K562 (cell line): ENCODE measurements around the gene NDFIP2. TPM values are rescaled to one million over a fixed set of nuclear protein-coding genes. Genes with fewer than 3 reads are reported as not detected.

Source experiments
- ATAC-seq: fragments of 200-7000 bp; cut with Tn5 transposase; 3 replicates; pipeline ENCODE4 v1.9.1; 2020; ENCODE audit warnings: moderate library complexity
- BruUV-seq: library from RNA; stranded (reverse); fragments of 400-500 nt; replicated peaks from 2 replicates; lab custom pipeline; 2021; lab: Mats Ljungman, UMichigan
- CTCF ChIA-PET: fragments of 300-600 bp; formaldehyde crosslinking; extraction: SDS; loops from one replicate; lab custom pipeline; 2021; ENCODE audit warnings: low intra/inter-chr PET ratio; lab: Yijun Ruan, JAX
- POLR2A ChIA-PET: fragments of 300-600, 350-650 bp; sonication (Branson Sonifier 250); formaldehyde crosslinking; extraction: SDS; loops from one replicate; lab custom pipeline; 2021; ENCODE audit warnings: antibody characterized with exemption, inconsistent platforms; lab: Yijun Ruan, JAX
- DNase-seq, 4 experiments: peaks; one replicate each; pipeline versions ENCODE4 v3.0.0 to v3.0.0-alpha.2; 2011 to 2018; ENCODE audit warnings: low spot score in 3 of 4, mixed read lengths in 3 of 4; ENCODE audit errors: extremely low read depth in 1 of 4
- FAIRE-seq: peaks from 2 replicates; lab custom pipeline; 2011; peaks lifted over from hg19 to GRCh38; lab: Jason Lieb, UNC
- H2AFZ ChIP-seq: 2 replicates; pipeline ENCODE4 v1.6.0; 2011; ENCODE audit warnings: low read depth, low read length, control low read depth, inconsistent platforms
- H3K27ac ChIP-seq: fragments of 200-600 bp; 3 replicates; pipeline ENCODE4 v1.8.0; 2011; ENCODE audit warnings: low read depth, mild to moderate bottlenecking, control low read depth, inconsistent platforms, low read length, moderate library complexity, mixed read lengths; ENCODE audit errors: extremely low read depth
- H3K27me3 ChIP-seq, 2 experiments: fragments of 300-600 bp in 1 of 2; 2 replicates in 1 of 2; 3 replicates in 1 of 2; pipeline versions ENCODE4 v1.6.0 to v1.8.0; 2011; ENCODE audit warnings: inconsistent platforms in 2 of 2, low read length in 2 of 2, mild to moderate bottlenecking in 1 of 2, mixed read lengths in 1 of 2, moderate library complexity in 1 of 2; ENCODE audit not compliant: control insufficient read depth in 2 of 2, insufficient read depth in 2 of 2
- H3K36me3 ChIP-seq: fragments of 300-600 bp; 3 replicates; pipeline ENCODE4 v1.8.0; 2011; ENCODE audit warnings: mild to moderate bottlenecking, low read length, inconsistent platforms; ENCODE audit not compliant: control insufficient read depth, insufficient read depth
- H3K4me1 ChIP-seq, 2 experiments: fragments of 200-600 bp in 1 of 2; replicated peaks in 1 of 2; 2 replicates in 1 of 2; 3 replicates in 1 of 2; pipeline versions ENCODE4 v1.5.1 to v1.8.0; 2011; ENCODE audit warnings: inconsistent platforms in 2 of 2, low read length in 2 of 2, mild to moderate bottlenecking in 1 of 2, mixed read lengths in 1 of 2, moderate library complexity in 1 of 2; ENCODE audit not compliant: control insufficient read depth in 2 of 2, insufficient read depth in 2 of 2
- H3K4me2 ChIP-seq: 2 replicates; pipeline ENCODE4 v1.6.1; 2011; ENCODE audit warnings: low read length, control low read depth, inconsistent platforms, mixed read lengths; ENCODE audit not compliant: insufficient read depth
- H3K4me3 ChIP-seq: fragments of 200-600 bp; sonication (generic), shearing (Covaris generic); 2 replicates; pipeline ENCODE4 v1.5.1; 2016; ENCODE audit warnings: control low read depth, inconsistent platforms
- H3K79me2 ChIP-seq: fragments of 200-600 bp; 3 replicates; pipeline ENCODE4 v1.8.0; 2011; ENCODE audit warnings: low read length, inconsistent platforms; ENCODE audit not compliant: control insufficient read depth, insufficient read depth
- H3K9ac ChIP-seq, 2 experiments: 2 replicates each; pipeline versions ENCODE4 v1.6.0 to v1.6.1; 2011; ENCODE audit warnings: low read depth in 2 of 2, low read length in 2 of 2, control low read depth in 1 of 2, inconsistent platforms in 1 of 2, mild to moderate bottlenecking in 1 of 2, mixed read lengths in 1 of 2; ENCODE audit not compliant: insufficient read depth in 1 of 2
- H3K9me1 ChIP-seq: one replicate; pipeline ENCODE4 v1.6.0; 2011; ENCODE audit warnings: inconsistent platforms, mild to moderate bottlenecking, low read length, moderate library complexity; ENCODE audit not compliant: control insufficient read depth, insufficient read depth
- H3K9me3 ChIP-seq: replicated peaks from 2 replicates; pipeline ENCODE4 v1.5.1; 2011; ENCODE audit warnings: low read depth, low read length, inconsistent platforms; ENCODE audit not compliant: control insufficient read depth, insufficient read depth
- H4K20me1 ChIP-seq: replicated peaks from 2 replicates; pipeline ENCODE4 v1.6.1; 2011; ENCODE audit warnings: low read length, inconsistent platforms, mixed read lengths; ENCODE audit not compliant: control insufficient read depth, insufficient read depth
- CBX8 ChIP-seq: fragments of 200-600 bp; sonication (generic); IDR thresholded peaks from 2 replicates; pipeline ENCODE4 v1.6.1; 2012; ENCODE audit warnings: borderline replicate concordance, mixed run types, low read depth, mild to moderate bottlenecking, moderate library complexity, mixed read lengths, low read length, control low read depth, inconsistent platforms; ENCODE audit not compliant: poor library complexity, severe bottlenecking; ENCODE audit errors: extremely low read depth
- CCAR2 ChIP-seq: fragments of 200-400 bp; formaldehyde crosslinking; IDR thresholded peaks from 2 replicates; pipeline ENCODE4 v1.6.1; 2017; ENCODE audit warnings: mild to moderate bottlenecking, low read depth, low read length
- ETS2 ChIP-seq: IDR thresholded peaks from 2 replicates; pipeline ENCODE4 v1.6.1; 2016; ENCODE audit warnings: borderline replicate concordance, missing genetic modification characterization, mild to moderate bottlenecking, moderate library complexity, missing compliant biosample characterization; ENCODE audit not compliant: poor library complexity, severe bottlenecking
- HES1 ChIP-seq: fragments of 450-650 bp; IDR thresholded peaks from 2 replicates; pipeline ENCODE4 v1.6.1; 2016; ENCODE audit warnings: low read depth, mild to moderate bottlenecking, moderate library complexity
- HMG20A ChIP-seq: fragments of 450-650 bp; formaldehyde crosslinking; conservative IDR thresholded peaks from 2 replicates; pipeline ENCODE4 v1.4.0; 2020; ENCODE audit warnings: mild to moderate bottlenecking, mixed read lengths
- NBN ChIP-seq: fragments of 450-650 bp; IDR thresholded peaks from 2 replicates; pipeline ENCODE4 v1.6.1; 2016; ENCODE audit warnings: low read depth, mild to moderate bottlenecking
- NR1H2 ChIP-seq: sonication (generic); formaldehyde crosslinking; IDR thresholded peaks from 2 replicates; pipeline ENCODE4 v1.4.0; 2020; ENCODE audit warnings: mild to moderate bottlenecking, missing genetic modification reagents
- PKNOX1 ChIP-seq: fragments of 450-650 bp; IDR thresholded peaks from 2 replicates; pipeline ENCODE4 v1.6.1; 2016
- RBFOX2 ChIP-seq: fragments of 200-400 bp; formaldehyde crosslinking; IDR thresholded peaks from 2 replicates; pipeline ENCODE4 v1.6.1; 2017; ENCODE audit warnings: low read depth, mild to moderate bottlenecking, low read length, moderate library complexity
- TARDBP ChIP-seq: fragments of 450-650 bp; IDR thresholded peaks from 2 replicates; pipeline ENCODE4 v1.6.1; 2016
- ZNF184 ChIP-seq: sonication (generic); formaldehyde crosslinking; IDR thresholded peaks from 2 replicates; pipeline ENCODE4 v1.5.0; 2020; ENCODE audit warnings: missing genetic modification reagents
- ZNF253 ChIP-seq: fragments of 250-450 bp; sonication (Bioruptor Pico); conservative IDR thresholded peaks from 2 replicates; pipeline ENCODE4 v1.6.1; 2021; ENCODE audit warnings: mild to moderate bottlenecking
- ZNF316 ChIP-seq: fragments of 450-650 bp; IDR thresholded peaks from 2 replicates; pipeline ENCODE4 v1.6.1; 2016
- WGBS: fragments of 100-300 bp; shearing (Covaris generic); methylation state at CpG from one replicate; pipeline ENCODE4 v1.1.6; 2016; ENCODE audit warnings: low coverage, mixed read lengths; ENCODE audit not compliant: insufficient coverage; ENCODE audit errors: missing lambda C conversion rate; 5-methylcytosine and 5-hydroxymethylcytosine counted together
- in situ Hi-C: fragments of 300-500 bp; cut with MboI; formaldehyde crosslinking; loops from 4 replicates; pipeline ENCODE4 v1.15.0; 2018; ENCODE audit warnings: inconsistent platforms, mixed read lengths
- intact Hi-C: fragments of 100-400 bp; cut with micrococcal nuclease; formaldehyde crosslinking; loops from 2 replicates; pipeline ENCODE4 v1.14.2; 2022
- polyA plus RNA-seq, 8 experiments: library from polyadenylated mRNA; depleted of rRNA in 4 of 8; stranded (reverse) in 5 of 8; unstranded in 3 of 8; fragments of >200 nt; fragmentation: Nextera tagmentation in 2 of 8; fragmentation: Illumina TruSeq in 1 of 8; extraction: Ambion mirVana in 2 of 8; extraction: Trizol in 1 of 8; gene quantifications; 2 replicates each; pipeline versions ENCODE4 v1.2.1 to v1.2.3, GENCODE V29; 2011 to 2014; ENCODE audit warnings: inconsistent platforms in 1 of 8, missing spikeins in 1 of 8
- total RNA-seq, 7 experiments: library from RNA; depleted of rRNA in 6 of 7; stranded (reverse); fragments of >200 nt in 6 of 7; fragmentation: Illumina TruSeq in 2 of 7; extraction: Trizol in 2 of 7; gene quantifications; 2 replicates each; pipeline versions ENCODE4 v1.2.1 to v1.2.3, GENCODE V29; 2011 to 2021; ENCODE audit warnings: low replicate concordance in 1 of 7

The NDFIP2 gene
- total and polyA plus RNA-seq, 9 of the 15 experiments (the other 6 are each of a cell fraction or from before 2014, with no cell fraction given) = 13.4 to 54.4 (median 27.8) TPM

- FAIRE-seq (no peak), DNase-seq (no peak), ATAC-seq (no peak)
- no peaks in the 10 kb centered on the region for H3K27me3 ChIP-seq
- no peak for TF ChIP-seq HMG20A
- TF ChIP-seq ZNF316 = no peak
- H3K4me1 ChIP-seq = peaks cover 0 to 4% of the 10 kb centered on the region in 2 experiments; a peak in 2 of 5 replicates
- POLR2A ChIA-PET = interaction anchor here (1.6 kb wide), 1 partner anchor 9 kb away, joined by 3 read pairs; no protein-coding TSS in a partner anchor
- H3K4me2 ChIP-seq = no peak overlapping the region
- no peak overlapping the region for H2AFZ ChIP-seq
- no peaks in the 10 kb centered on the region for H3K36me3 ChIP-seq
- BruUV-seq = no TSS peak
- no peaks in the 10 kb centered on the region for H3K9me1 ChIP-seq
- in situ Hi-C loops = no loop called here
- H3K27ac ChIP-seq = no peak overlapping the region
- CTCF ChIA-PET = no interaction called here
- intact Hi-C loops = no loop called here
- no peaks in the 10 kb centered on the region for H3K79me2 ChIP-seq
- H4K20me1 ChIP-seq = no peaks in the 10 kb centered on the region
- H3K4me3 ChIP-seq = no peak overlapping the region
- no peaks in the 10 kb centered on the region for H3K9me3 ChIP-seq
- H3K9ac ChIP-seq = no peak overlapping the region
Measured at GRCh38 chr13:79462895-79463294, 18.1 kb upstream of the NDFIP2 start.

- Histone ChIP-seq H3K27ac (no peak overlapping the region), H2AFZ (no peak overlapping the region), H3K27me3 (no peaks in the 10 kb centered on the region), H3K36me3 (no peaks in the 10 kb centered on the region), H4K20me1 (no peaks in the 10 kb centered on the region), H3K4me1 (no peaks in the 10 kb centered on the region; a peak in 1 of 5 replicates), H3K4me3 (no peak overlapping the region), H3K9me3 (no peaks in the 10 kb centered on the region), H3K79me2 (no peaks in the 10 kb centered on the region), H3K9me1 (no peaks in the 10 kb centered on the region), H3K4me2 (no peak overlapping the region), H3K9ac (no peak overlapping the region)
- intact Hi-C loops (no loop called here), in situ Hi-C loops (no loop called here)
- no peak for FAIRE-seq
- ChIA-PET POLR2A (interaction anchor here (1.6 kb wide), 1 partner anchor 8 kb away, joined by 3 read pairs; no protein-coding TSS in a partner anchor), CTCF (no interaction called here)
- DNase-seq = no peak
- 29% methylated on average over 1 of the region's 1 CpG for WGBS
- BruUV-seq = no TSS peak
- ATAC-seq = no peak
- TF ChIP-seq CBX8 (no peak), PKNOX1 (no peak), RBFOX2 (no peak), CCAR2 (no peak), ZNF253 (CRISPR knock-in tag) (no peak), HES1 (no peak), ETS2 (tag) (no peak), NR1H2 (CRISPR knock-in tag) (no peak), TARDBP (no peak), ZNF184 (CRISPR knock-in tag) (no peak), NBN (no peak)
Measured at GRCh38 chr13:79463604-79464003, 17.4 kb upstream of the NDFIP2 start.
